Measurements from ENCODE around the gene TMEM9. TPM values are rescaled to one million over a fixed set of nuclear protein-coding genes. Genes with fewer than 3 reads are reported as not detected.
A peak's percentile ranks its signal among the peaks of the same experiment; 100 is the strongest.

Gene TMEM9
- total and polyA plus RNA-seq, 8 donors: 64.0 to 148 (median 133) TPM

DNA sequence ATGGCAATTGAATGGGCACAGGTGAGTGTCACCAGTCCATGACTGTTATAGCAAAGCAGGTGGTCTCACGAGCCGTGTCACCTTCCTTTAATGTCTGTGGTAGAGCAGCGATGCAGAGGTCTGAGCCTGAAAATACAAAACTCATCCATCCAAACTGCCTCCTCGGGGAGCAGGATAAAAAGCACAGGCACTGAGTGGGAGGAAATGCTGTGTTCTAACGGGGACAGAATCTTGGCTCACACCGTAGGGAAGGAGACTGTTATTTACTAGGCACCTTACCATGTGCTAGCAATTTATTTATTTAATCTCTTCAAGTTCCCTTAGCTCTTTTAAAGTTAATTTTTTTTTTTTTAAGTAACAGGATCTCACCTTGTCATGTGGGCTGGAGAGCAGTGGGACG, 28.5 kb downstream of the TMEM9 start:
- intact Hi-C loops (cut with DNase I): no loop called here
- Histone ChIP-seq H3K36me3 (no peaks in the 10 kb centered on the region), H3K27me3 (peaks cover 0 to 18% of the 10 kb centered on the region in 2 donors), H3K27ac (no peak overlapping the region), H3K9me3 (no peaks in the 10 kb centered on the region), H3K4me1 (no peaks in the 10 kb centered on the region), H3K4me3 (no peak overlapping the region)
- DNase-seq: no peak
- TF ChIP-seq, protein P1, sequence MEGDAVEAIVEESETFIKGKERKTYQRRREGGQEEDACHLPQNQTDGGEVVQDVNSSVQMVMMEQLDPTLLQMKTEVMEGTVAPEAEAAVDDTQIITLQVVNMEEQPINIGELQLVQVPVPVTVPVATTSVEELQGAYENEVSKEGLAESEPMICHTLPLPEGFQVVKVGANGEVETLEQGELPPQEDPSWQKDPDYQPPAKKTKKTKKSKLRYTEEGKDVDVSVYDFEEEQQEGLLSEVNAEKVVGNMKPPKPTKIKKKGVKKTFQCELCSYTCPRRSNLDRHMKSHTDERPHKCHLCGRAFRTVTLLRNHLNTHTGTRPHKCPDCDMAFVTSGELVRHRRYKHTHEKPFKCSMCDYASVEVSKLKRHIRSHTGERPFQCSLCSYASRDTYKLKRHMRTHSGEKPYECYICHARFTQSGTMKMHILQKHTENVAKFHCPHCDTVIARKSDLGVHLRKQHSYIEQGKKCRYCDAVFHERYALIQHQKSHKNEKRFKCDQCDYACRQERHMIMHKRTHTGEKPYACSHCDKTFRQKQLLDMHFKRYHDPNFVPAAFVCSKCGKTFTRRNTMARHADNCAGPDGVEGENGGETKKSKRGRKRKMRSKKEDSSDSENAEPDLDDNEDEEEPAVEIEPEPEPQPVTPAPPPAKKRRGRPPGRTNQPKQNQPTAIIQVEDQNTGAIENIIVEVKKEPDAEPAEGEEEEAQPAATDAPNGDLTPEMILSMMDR (IDR thresholded peaks at IDR 0.05): no peak
- peak; percentile 9 for ATAC-seq

DNA sequence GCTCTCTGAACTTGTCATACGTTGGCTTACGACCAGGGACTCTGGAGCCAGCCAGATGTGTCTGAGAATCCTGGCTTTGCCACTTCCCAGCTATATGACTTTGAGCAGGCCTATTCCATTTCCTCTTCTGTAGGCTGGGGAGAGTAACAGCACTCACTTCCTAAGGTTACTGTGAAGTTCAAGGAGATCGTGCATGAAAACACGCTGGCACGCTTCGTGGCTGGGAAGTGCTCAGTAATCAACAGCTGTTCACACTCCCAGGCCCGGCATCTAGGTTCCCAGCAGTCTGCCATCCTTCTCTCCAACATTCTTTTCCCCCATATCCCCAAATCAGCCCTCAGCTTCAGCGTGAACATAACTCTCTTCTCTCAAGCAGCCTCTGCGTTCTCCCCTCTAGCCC, 29.3 kb downstream of the TMEM9 start:
- Histone ChIP-seq H3K9me3 (no peaks in the 10 kb centered on the region), H3K27ac (no peak overlapping the region), H3K27me3 (peaks cover 0 to 21% of the 10 kb centered on the region in 2 donors), H3K4me1 (no peaks in the 10 kb centered on the region), H3K4me3 (no peak overlapping the region), H3K36me3 (no peaks in the 10 kb centered on the region)
- intact Hi-C loops (cut with DNase I): no loop called here
- DNase-seq: no peak
- ATAC-seq: no peak
- TF ChIP-seq, protein P1 (IDR thresholded peaks at IDR 0.05): no peak

- Histone ChIP-seq H3K4me1 (no peaks in the 10 kb centered on the region), H3K4me3 (no peak overlapping the region), H3K27me3 (peaks cover 0 to 30% of the 10 kb centered on the region in 2 donors), H3K9me3 (no peaks in the 10 kb centered on the region), H3K27ac (no peak overlapping the region), H3K36me3 (no peaks in the 10 kb centered on the region)
- TF ChIP-seq, protein P1 (IDR thresholded peaks at IDR 0.05): no peak
- DNase-seq: no peak
- intact Hi-C loops (cut with DNase I): no loop called here
- ATAC-seq: no peak
Measured at GRCh38 chr1:201123866-201124265, 30.4 kb downstream of the TMEM9 start.

DNA sequence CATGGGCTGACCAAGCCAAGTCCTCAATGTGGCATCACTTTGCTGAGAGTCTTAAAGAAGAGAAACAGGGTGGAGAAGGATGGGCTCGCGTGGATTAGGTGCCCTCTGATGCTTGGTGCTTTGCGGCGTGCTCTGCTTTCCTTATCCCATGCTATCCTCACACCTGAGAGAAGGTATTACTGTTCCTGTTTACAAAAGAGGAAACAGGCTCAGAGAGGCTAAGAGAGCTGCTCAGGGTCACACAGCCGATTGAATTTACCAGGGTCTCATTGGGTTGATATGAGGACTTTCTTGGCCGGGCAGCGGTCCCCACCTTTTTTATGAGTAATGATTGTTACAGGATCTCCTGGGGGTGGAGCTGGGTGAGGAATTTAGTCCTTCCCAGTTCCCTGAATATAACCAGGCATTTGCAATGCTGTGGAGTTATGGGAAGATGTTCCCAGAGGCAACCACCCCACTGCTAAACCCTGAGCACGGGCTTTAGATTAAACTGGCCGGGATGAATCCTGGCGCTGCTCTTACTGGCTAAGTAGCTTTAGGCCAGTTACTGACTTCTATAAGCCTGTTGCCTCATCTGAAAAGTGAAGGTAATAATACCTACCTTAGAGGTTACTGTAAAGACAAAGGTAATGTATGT, 31.8 kb downstream of the TMEM9 start:
- Histone ChIP-seq H3K4me1 (no peaks in the 10 kb centered on the region), H3K36me3 (no peaks in the 10 kb centered on the region), H3K27me3 (peaks cover 0 to 32% of the 10 kb centered on the region in 2 donors), H3K27ac (no peak overlapping the region), H3K9me3 (no peaks in the 10 kb centered on the region), H3K4me3 (no peak overlapping the region)
- ATAC-seq (no peak), DNase-seq (no peak)
- intact Hi-C loops (cut with DNase I): no loop called here
- TF ChIP-seq, protein P1 (IDR thresholded peaks at IDR 0.05): no peak

DNA sequence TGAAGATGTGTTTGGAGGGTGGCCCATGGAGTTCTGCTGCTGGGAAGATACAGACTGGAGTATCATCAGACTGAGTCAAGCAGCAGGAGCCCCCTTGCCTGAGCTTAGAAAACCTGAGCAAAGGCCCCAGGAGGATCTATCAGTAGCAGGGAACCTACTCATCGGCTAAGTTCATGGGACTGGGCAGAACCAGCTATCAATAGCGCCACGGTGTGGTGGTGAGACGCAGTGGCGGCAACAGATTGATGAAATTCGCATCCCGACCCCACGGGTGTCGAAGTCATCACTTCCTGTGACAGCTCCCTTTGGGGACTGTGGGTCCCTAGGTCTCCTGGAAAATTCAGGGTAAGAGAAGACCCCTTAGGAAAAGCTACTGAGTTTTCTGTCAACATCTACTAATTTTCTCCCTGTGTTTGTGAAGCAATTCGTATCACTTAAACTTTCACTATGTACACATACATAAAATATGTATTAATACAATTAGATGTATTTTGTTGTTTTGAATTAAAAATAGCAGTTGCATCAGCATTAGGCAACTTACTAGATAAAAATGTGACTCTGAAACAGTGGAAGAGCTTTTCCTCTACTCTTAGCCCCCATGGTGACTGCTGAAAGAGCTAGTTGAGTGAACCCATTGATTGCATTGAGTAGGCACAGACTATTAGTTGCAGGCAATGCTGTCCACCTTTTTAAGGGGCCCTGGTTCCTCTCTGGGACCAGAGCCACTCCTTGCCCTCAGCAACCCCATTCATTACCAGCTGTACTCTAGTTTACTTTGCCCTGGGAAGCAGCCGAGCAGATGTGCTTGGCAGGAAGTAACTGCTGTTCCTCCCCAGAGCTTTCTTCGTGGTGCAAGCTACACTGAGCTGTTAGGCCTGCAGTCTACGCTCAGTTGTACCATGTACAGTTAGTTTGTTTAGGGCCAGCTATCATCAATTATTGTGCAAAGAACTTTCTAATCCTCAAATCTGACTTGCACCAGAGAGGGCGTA, 34.8 kb downstream of the TMEM9 start:
- Histone ChIP-seq H3K27ac (no peak overlapping the region), H3K36me3 (no peaks in the 10 kb centered on the region), H3K4me1 (peaks cover 0 to 7% of the 10 kb centered on the region in 2 donors), H3K4me3 (no peak overlapping the region), H3K9me3 (no peaks in the 10 kb centered on the region), H3K27me3 (peaks cover 7 to 53% of the 10 kb centered on the region in 2 donors)
- DNase-seq (no peak), ATAC-seq (peak; percentile 40)
- intact Hi-C loops (cut with DNase I): loop anchor here in 1 of 2 donors (5.0 kb wide), 1 partner anchor 147 kb away; no protein-coding TSS in a partner anchor
- TF ChIP-seq, protein P1 (IDR thresholded peaks at IDR 0.05): peak; percentile 28 to 34

Measured in left lung (tissue), 10 donors.